Gastrocnemius medialis (tissue), 4 donors: Measurements from ENCODE around the gene DCTN2.

Experiments used
- CTCF ChIP-seq, 5 experiments: fragments of 450-650 bp in 3 of 5; fragments of 200-600 bp in 2 of 5; sonication (generic) in 2 of 5; IDR thresholded peaks in 4 of 5; conservative IDR thresholded peaks in 1 of 5; 1 replicate in 4 of 5; 2 replicates in 1 of 5; pipeline ENCODE4 v1.5.1; 2016 to 2019; ENCODE audit warnings: antibody characterized with exemption in 5 of 5, mild to moderate bottlenecking in 3 of 5, moderate library complexity in 3 of 5
- POLR2A ChIP-seq, 2 donors: fragments of 450-650 bp; IDR thresholded peaks; one replicate each; pipeline ENCODE4 v1.6.1; 2017; ENCODE audit warnings: antibody characterized with exemption in 2 of 2, mild to moderate bottlenecking in 2 of 2, moderate library complexity in 2 of 2

GRCh38 chr12:57521525-57522010 is 25.4 kb downstream of the DCTN2 start:
- TF ChIP-seq CTCF (IDR thresholded peaks at IDR 0.05 in 4 of 5, conservative IDR thresholded peaks at IDR 0.05 in 1 of 5) (no peak), POLR2A (IDR thresholded peaks at IDR 0.05) (no peak)
